ENCODE data around the gene CYTH3.
A peak's percentile ranks its signal among the peaks of the same experiment; 100 is the strongest.

CYTH3 gene

DNA sequence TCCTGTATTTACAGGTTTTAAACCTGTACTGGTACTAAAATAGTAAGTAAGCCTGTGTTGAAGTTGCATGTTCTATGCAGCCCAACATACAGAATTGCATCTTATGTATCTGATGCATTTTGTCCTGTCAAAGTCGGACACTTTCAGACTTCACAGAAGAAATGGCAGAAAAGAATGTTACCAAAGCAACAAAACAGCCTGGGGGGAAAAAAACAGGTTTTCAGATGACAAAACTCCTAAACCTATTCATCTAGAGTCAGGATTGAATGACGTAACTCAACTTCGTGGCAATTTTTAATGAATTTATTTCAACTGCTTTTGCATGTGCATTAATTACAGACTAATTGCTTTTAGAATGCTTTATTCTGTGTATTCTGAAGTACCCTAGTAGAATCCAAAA is 28.4 kb downstream of the CYTH3 start:
- TF ChIP-seq, protein P1, sequence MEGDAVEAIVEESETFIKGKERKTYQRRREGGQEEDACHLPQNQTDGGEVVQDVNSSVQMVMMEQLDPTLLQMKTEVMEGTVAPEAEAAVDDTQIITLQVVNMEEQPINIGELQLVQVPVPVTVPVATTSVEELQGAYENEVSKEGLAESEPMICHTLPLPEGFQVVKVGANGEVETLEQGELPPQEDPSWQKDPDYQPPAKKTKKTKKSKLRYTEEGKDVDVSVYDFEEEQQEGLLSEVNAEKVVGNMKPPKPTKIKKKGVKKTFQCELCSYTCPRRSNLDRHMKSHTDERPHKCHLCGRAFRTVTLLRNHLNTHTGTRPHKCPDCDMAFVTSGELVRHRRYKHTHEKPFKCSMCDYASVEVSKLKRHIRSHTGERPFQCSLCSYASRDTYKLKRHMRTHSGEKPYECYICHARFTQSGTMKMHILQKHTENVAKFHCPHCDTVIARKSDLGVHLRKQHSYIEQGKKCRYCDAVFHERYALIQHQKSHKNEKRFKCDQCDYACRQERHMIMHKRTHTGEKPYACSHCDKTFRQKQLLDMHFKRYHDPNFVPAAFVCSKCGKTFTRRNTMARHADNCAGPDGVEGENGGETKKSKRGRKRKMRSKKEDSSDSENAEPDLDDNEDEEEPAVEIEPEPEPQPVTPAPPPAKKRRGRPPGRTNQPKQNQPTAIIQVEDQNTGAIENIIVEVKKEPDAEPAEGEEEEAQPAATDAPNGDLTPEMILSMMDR (IDR thresholded peaks at IDR 0.05; ENCODE audit: control insufficient read depth, extremely low read depth, insufficient read depth), result no peak

DNA sequence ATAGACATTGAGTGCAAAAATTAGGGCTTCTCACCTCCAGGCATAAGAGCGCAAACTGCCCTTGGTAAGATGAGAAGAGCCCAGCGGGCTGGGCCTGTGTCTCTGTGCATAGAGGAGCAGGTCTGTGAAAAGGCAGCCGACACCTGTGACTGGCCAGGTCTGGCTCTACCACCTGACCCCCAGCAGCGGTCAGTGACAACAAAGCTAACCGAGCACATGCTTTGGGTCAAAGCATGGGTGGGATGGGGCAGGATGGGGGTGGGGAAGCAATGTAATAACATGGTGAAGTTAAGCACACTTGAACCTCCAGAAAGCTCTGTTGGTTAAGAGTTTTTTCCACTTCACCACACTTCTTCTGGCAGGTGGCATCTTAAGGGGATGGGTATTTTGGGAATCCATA is 29.3 kb downstream of the CYTH3 start:
- DNase-seq (ENCODE audit: low read depth), result no peak
- TF ChIP-seq, protein P1 (IDR thresholded peaks at IDR 0.05; ENCODE audit: control insufficient read depth, extremely low read depth, insufficient read depth), result no peak
- no peak overlapping the region for H3K4me3 ChIP-seq (ENCODE audit: low read depth, low read length)

More for the DNA sequence above, 28.4 kb downstream of the CYTH3 start:
- DNase-seq (ENCODE audit: low read depth), result no peak
- no peak overlapping the region for H3K4me3 ChIP-seq (ENCODE audit: low read depth, low read length)

DNA sequence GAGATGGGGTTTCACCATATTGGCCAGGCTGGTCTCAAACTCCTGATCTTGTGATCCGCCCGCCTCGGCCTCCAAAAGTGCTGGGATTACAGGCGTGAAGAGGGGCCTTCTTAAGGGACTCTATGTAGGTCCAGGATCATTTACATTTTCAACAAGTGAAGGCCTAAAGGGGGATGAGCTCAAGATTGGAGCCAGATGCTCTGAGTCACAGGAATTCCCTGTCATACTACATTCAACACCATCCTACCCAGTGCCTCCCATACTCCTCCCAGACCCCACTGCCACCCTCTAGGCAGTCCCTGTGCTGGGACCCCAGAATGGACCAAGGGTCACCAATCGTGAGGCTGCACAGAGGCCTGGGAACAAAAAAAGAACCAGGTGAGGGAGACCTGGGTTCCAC is 29.9 kb downstream of the CYTH3 start:
- no peak for DNase-seq (ENCODE audit: low read depth)
- TF ChIP-seq, protein P1 (IDR thresholded peaks at IDR 0.05; ENCODE audit: control insufficient read depth, extremely low read depth, insufficient read depth), result no peak
- H3K4me3 ChIP-seq (ENCODE audit: low read depth, low read length), result no peak overlapping the region

DNA sequence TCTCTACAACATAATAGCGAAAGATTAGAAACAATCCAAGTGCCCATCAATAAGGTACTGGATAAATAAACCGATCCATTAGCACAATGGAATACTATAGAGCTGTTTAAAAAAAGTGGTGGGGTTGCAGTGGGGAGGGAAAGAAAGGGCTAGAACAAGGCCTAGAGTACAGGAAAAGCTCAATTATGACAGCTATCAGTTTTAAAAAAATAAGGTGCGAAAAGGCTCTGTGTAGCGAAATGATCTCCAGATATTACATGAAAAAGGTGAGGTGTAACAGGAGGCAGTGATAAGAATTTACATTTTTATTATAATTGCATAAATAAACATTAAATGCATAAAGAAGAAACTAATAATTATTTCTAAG is 30.8 kb downstream of the CYTH3 start:
- no peak for DNase-seq (ENCODE audit: low read depth)
- TF ChIP-seq, protein P1 (IDR thresholded peaks at IDR 0.05; ENCODE audit: control insufficient read depth, extremely low read depth, insufficient read depth), result no peak
- no peak overlapping the region for H3K4me3 ChIP-seq (ENCODE audit: low read depth, low read length)

DNA sequence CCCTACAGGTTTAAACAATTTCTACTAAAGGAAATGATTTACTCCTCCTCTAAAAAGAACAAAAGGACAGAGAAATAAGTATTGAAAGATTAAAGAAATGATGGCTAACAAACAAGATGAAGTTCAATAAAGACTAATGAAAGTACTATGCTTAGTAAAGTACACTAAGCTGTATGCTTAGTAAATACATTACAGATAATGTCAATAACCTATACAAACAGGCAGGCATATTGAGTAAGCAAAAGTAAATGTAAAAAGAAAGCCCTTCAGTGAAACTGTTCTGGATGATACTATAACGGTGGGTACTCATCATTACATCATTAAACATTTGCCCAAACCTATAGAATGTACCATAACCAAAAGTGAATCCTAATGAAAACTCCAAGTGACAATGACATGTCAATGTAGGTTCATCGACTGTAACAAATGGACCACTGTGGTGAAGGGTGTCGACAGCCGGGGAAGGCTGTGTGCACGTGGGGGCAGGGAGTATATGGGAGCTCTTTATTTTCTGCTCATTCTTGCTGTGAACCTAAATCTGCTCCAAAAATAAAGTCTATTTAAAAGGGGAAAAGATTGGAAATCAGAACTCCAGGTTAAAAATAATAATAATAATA is 34.0 kb downstream of the CYTH3 start:
- H3K4me3 ChIP-seq (ENCODE audit: low read depth, low read length), result peak overlapping the region; percentile 5; the same call in 1 of the 2 replicates
- peak; percentile 53 for DNase-seq (ENCODE audit: low read depth)
- TF ChIP-seq, protein P1 (IDR thresholded peaks at IDR 0.05; ENCODE audit: control insufficient read depth, extremely low read depth, insufficient read depth), result no peak

DNA sequence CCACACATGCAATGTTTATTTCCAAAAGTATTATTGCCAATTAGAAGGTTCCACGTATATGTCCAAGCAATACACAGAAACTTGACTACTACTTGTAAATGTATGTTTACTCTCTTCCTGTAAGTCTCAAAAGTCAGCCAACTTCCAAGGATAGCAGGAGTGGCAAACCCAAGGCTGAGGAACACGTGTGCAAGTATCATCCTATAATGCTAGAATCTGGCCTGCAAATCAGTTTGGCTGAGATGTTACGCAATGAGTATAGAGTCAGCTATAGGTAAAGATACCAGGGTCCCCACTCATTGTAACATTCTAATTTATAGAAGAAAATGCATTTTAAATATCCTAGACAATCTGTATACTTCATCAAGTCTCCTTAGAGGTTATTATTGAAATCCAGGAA is 34.7 kb downstream of the CYTH3 start:
- TF ChIP-seq, protein P1 (IDR thresholded peaks at IDR 0.05; ENCODE audit: control insufficient read depth, extremely low read depth, insufficient read depth), result no peak
- no peak overlapping the region; the same call in 1 of the 2 replicates for H3K4me3 ChIP-seq (ENCODE audit: low read depth, low read length)
- peak; percentile 95 for DNase-seq (ENCODE audit: low read depth)

DNA sequence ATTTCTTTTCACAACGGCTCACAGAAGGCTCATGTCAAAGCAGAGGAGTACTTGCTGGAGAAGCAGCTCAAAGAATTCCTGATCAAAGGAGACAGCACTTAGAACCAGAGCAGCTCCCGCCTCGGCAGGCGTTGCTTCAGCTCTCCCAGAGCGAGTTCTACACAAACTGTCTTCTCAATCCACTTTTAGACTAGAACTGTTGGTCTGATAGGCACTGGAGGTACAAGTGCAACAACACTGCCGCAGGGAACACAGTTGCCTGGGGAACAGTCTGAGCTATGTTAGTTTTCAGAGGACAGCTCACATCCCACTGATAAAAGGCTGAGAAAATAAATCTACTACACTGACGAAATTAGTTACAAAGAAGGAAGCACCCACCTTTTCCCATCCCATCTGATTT is 35.4 kb downstream of the CYTH3 start:
- TF ChIP-seq, protein P1 (IDR thresholded peaks at IDR 0.05; ENCODE audit: control insufficient read depth, extremely low read depth, insufficient read depth), result no peak
- DNase-seq (ENCODE audit: low read depth), result no peak
- H3K4me3 ChIP-seq (ENCODE audit: low read depth, low read length), result no peak overlapping the region

All from LNCaP clone FGC (cell line).